Measurements from ENCODE around the gene OPCML.
A peak's percentile ranks its signal among the peaks of the same experiment; 100 is the strongest.

Gene OPCML

DNA sequence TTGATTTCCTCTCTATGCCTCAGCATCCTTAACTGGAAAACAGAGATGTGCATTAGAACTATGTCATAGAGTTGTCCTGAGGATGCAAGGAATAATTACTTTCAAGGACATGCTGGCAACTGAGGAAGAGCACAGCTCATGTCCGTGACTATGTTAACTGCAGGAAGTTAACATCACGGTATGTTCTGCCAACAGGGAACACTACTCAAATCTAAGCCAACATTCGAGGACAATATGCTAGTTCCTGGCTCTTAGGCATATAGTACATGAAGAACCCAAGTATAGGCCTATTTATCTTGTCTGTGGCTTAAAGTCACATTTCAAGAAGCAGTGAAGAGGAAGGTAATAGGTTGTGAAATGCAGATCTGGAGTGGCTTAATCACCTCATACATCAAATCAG is 1032.6 kb downstream of the OPCML start:
- DNase-seq (ENCODE audit: low read depth, low spot score): no peak

GRCh38 chr11:132496341-132496740 is 1036.0 kb downstream of the OPCML start:
- no peak for DNase-seq (ENCODE audit: low read depth, low spot score)

DNA sequence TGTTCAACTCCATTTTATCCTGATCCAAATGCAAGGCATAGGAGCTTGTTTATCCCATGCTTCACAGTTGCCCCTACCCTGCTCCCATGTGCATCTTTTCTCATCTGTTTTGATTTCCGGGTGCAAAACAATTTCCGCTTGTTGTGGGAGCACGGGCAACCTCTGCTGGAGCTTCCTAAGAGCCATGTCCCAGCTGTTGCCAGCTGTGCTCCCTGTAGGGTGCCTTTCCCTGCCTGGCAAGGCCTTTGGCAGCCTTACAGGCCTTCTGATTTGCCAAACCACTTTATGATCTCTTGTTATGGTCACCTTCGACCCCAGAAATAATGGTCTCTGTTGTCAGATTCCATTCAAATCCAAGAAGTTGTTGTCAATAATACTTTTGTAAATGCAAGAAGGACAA is 1038.5 kb downstream of the OPCML start:
- DNase-seq (ENCODE audit: low read depth, low spot score): no peak

DNA sequence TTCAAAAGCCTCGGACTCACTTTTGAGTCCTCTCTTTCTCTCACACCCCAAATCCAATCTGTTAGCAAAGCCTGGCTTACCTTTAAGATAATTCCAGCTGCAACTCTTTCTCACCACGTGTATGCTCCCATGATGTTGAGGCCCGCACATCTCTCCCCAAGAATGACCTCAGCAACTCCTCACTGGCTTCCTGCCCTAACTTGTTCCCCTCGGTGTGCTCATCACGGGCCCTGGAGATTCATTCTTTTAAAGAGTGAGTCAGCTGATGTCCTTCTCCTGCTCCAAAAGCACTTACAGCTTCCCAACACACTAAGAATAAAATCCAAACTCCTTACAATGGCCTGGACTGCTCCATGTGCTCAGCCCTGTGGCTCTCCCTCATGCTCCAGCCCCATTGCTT is 1041.3 kb downstream of the OPCML start:
- no peak for DNase-seq (ENCODE audit: low read depth, low spot score)

- no peak for DNase-seq (ENCODE audit: low read depth, low spot score)
These were observed 1046.2 kb downstream of the OPCML start for GRCh38 chr11:132486060-132486459.

DNA sequence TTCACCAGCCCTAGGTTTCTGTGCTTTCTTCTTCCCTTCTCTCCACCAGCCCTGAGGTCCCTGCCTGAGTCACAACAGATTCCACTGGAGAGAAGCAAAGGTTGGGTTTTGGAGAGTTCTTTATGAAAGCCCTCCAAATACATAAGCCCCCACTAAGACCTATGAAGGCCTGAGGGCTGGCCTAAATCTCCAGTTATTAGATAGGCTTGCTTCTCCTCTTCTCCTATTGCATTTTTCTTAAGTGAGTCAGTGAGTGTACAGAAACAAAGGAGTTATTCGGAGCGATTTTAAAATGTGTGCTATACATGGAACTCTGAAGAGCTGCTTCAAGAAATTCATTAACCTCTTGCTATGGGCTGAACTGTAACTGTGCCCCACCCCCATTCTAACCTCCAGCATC is 1057.3 kb downstream of the OPCML start:
- DNase-seq (ENCODE audit: low read depth, low spot score): no peak

DNA sequence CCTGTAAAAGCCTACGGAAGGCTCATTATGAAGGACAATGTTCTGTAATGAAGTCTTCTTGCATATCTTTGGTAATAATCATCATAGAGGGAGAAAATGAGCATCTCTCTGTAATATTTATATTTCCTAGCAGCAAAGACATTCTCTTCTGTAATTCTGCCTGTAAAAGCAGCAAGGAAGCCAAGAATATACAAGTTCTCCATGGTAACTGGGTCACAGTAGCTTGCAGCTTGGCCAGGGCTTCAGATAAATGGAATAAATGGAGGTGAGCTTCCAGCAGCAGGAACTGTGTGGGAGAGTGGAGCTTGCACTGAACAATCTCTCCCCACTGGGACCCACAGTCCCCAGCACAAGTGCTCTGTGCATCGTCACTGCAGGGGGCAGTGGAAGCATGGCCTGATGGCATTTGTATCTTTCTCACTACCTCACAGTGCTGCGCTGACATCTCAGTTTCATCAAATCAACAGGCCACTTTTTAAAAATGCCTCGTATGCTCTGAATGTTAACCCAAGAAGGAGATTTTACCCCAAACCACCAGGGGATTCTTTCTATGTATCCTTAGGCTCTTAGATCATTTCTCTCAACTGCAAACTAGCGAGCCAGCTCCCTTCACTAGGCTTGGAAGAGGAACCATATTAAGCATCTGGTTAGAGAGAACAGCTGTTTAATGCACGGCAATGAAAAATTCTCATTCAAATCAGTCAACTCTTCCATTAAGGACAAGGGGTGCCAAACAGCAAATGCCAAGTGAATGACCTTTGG is 1059.7 kb downstream of the OPCML start:
- DNase-seq (ENCODE audit: low read depth, low spot score): no peak

DNA sequence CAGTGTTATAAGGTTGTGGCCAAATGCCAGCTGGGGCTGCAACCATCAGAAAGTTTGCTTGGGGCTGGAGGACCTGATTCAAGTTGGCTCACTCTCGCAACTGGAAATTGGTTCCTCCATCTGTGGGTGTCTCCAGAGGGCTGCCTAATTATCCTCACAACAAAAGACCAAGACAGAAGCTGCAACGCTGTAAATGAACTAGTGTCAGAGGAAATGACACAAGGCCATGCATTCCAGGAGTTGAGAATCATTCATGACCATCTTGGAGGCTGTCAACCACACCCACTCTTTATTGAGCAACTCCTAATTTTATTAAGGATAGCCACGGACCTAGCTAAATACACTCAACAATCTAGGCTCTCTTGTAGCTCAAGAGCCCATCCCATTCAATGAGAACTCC is 1060.8 kb downstream of the OPCML start:
- no peak for DNase-seq (ENCODE audit: low read depth, low spot score)

GRCh38 chr11:132466983-132467382 is 1065.3 kb downstream of the OPCML start:
- DNase-seq (ENCODE audit: low read depth, low spot score): no peak

DNA sequence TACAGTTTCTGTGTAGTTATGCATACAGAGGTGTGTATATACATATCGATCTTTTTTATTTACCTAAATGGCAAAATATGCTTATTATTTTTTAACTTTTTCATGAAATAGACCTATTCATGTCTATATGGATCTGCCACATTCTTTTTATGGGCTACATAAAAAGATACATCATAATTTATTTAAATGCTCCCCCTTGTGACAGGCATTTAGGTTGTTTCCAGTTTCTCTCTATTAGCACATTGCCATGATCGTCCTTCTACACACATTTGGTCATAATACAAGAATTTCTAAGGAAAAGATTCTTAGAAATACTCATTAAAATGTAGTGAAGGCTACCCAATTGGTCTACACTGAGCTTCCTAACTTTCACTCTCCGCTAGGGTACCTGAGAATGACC is 1067.4 kb downstream of the OPCML start:
- DNase-seq (ENCODE audit: low read depth, low spot score): no peak

DNA sequence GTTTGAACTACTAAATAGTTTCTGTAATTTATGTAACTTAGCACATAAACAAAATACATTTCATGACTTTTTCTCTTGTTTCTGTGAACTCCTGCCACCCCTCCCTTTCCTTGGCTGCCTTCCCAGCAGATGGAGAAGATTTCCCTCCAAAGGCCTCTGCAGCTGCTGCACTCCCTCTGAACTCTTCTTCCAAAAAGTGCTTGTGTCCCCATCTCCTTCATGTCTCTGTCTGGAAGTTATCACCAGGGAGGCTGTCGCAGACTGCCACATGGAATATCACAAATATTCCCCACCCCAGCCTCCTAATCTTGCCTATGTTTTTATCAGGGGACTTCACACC is 1068.3 kb downstream of the OPCML start:
- no peak for DNase-seq (ENCODE audit: low read depth, low spot score)

GRCh38 chr11:132463295-132464002 is 1068.9 kb downstream of the OPCML start:
- no peak for DNase-seq (ENCODE audit: low read depth, low spot score)

DNA sequence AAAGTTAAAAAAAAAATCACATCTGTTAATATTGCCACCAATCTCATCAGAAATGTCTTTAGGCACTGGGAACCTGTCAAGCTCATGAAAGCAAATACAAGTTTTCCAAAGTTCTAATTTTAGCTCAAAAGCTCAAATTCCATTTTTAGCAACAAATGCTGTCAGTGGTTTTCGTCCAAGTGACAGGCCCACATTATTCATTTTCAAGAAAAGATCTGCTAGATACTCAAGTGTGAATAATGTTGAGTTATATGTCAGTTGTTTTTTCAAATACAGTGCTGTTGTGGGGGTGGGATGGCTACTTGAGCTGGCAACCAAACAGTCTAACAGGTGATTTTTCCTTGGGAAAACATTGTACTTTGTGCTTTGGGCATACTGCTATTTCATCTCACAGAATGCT is 1072.6 kb downstream of the OPCML start:
- no peak for DNase-seq (ENCODE audit: low read depth, low spot score)

- DNase-seq (ENCODE audit: low read depth, low spot score): no peak
These were observed 1074.9 kb downstream of the OPCML start for GRCh38 chr11:132457445-132457844.

- no peak for DNase-seq (ENCODE audit: low read depth, low spot score)
These were observed 1075.5 kb downstream of the OPCML start for GRCh38 chr11:132456751-132457328.

- DNase-seq (ENCODE audit: low read depth, low spot score): no peak
These were observed 1077.3 kb downstream of the OPCML start for GRCh38 chr11:132455044-132455443.

- no peak for DNase-seq (ENCODE audit: low read depth, low spot score)
These were observed 1078.9 kb downstream of the OPCML start for GRCh38 chr11:132453406-132453805.

GRCh38 chr11:132452616-132453015 is 1079.7 kb downstream of the OPCML start:
- DNase-seq (ENCODE audit: low read depth, low spot score): no peak

GRCh38 chr11:132451942-132452601 is 1080.2 kb downstream of the OPCML start:
- DNase-seq (ENCODE audit: low read depth, low spot score): peak; percentile 47

GRCh38 chr11:132450631-132451030 is 1081.7 kb downstream of the OPCML start:
- DNase-seq (ENCODE audit: low read depth, low spot score): no peak

DNA sequence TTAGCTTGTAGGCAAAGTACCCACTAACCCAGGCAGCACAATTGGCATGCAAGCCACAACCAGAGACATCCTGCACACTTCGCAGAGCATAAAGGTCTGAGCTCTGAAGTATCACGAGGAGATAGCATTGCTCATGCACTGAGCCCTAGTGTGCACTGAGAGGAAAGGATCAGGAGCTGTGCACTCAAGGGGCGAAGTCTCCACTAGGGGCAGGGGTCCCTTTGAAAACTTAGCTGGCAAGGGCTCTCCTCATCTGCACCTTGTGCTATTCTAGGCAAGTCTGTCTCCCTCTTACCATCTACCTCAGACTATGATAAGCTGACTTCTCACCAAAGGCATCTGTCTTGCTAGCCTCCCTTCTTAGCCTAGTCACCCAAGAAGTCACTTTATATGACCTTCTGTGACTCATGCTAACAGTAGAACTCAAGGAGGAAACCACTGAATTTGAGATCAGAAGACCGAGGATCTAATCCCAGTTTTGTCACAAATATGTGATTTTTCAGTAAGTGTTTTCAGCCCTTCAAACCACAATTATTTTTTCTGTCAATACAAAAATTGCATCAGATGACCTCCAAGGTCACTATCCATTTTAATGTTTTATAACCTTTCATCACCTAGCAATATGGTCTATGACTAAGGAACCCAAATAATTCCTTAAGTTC is 1083.8 kb downstream of the OPCML start:
- no peak for DNase-seq (ENCODE audit: low read depth, low spot score)

GRCh38 chr11:132447761-132448160 is 1084.5 kb downstream of the OPCML start:
- no peak for DNase-seq (ENCODE audit: low read depth, low spot score)

Measured in iPS DF 19.7 (cell line).